Activated CD4-positive, alpha-beta T cell treated with anti-CD3 and anti-CD28 coated beads, Interleukin-2, amount 10 ng/mL, durations not matched to agents 24 days and 14 days (primary cell): ENCODE measurements around the gene MYOG. TPM values are rescaled to one million over a fixed set of nuclear protein-coding genes. Genes with fewer than 3 reads are reported as not detected.

Source experiments
- DNase-seq: peaks from one replicate; pipeline ENCODE4 v3.0.0; 2022
- H3K27ac Mint-ChIP-seq: one replicate; pipeline ENCODE4 v1.8.0; 2022; ENCODE audit warnings: mild to moderate bottlenecking, mixed read lengths
- H3K27me3 Mint-ChIP-seq: one replicate; pipeline ENCODE4 v1.8.0; 2022; ENCODE audit warnings: mixed read lengths
- H3K36me3 Mint-ChIP-seq: one replicate; pipeline ENCODE4 v1.8.0; 2022; ENCODE audit warnings: low read depth, mild to moderate bottlenecking, mixed read lengths
- H3K4me1 Mint-ChIP-seq: one replicate; pipeline ENCODE4 v1.8.0; 2021; ENCODE audit warnings: mixed read lengths
- H3K4me3 Mint-ChIP-seq: one replicate; pipeline ENCODE4 v1.8.0; 2022; ENCODE audit warnings: mild to moderate bottlenecking, moderate library complexity, mixed read lengths
- H3K9me3 Mint-ChIP-seq: one replicate; pipeline ENCODE4 v1.8.0; 2021; ENCODE audit warnings: mixed read lengths
- intact Hi-C: fragments of 100-400 bp; cut with micrococcal nuclease; formaldehyde crosslinking; loops from one replicate; pipeline ENCODE4 v1.15.1; 2023
- total RNA-seq: library from RNA; stranded (reverse); gene quantifications from 2 replicates; pipeline ENCODE4 v1.2.3, GENCODE V29; 2022

Gene MYOG
- total RNA-seq, 1 donor from 2014 or later: not detected

DNA sequence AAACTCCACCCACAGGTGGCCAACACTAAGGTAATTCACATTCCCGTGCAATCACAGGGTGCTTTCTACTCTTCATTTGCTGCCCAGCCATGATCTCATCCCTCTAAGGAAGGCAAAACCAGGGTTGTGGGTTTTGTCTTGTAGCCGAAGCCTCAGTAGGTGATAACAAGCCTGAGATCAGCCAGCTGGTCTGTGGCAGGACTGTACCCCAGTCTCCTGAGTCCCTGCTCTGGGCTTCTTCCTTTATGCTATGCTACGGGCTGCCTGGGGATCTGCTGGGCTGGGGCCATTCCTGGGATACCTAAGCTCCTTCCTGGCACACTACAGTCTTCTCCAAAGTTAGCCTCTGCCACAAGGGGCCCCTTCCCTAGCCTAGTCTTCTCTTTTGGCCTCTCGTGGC lies 49.7 kb downstream of the MYOG start:
- Mint-ChIP-seq H3K27me3 (no peaks in the 10 kb centered on the region), H3K36me3 (peaks cover 6% of the 10 kb centered on the region)

GRCh38 chr1:203035111-203036000 lies 50.5 kb downstream of the MYOG start:
- H3K27ac Mint-ChIP-seq: no peak overlapping the region
- no peak overlapping the region for H3K4me3 Mint-ChIP-seq
- H3K4me1 Mint-ChIP-seq: peaks cover 12% of the 10 kb centered on the region
- intact Hi-C loops: no loop called here
- no peak for DNase-seq
- H3K9me3 Mint-ChIP-seq: no peaks in the 10 kb centered on the region
- H3K27me3 Mint-ChIP-seq: no peaks in the 10 kb centered on the region
- H3K36me3 Mint-ChIP-seq: peaks cover 6% of the 10 kb centered on the region

More for the DNA sequence above, 49.7 kb downstream of the MYOG start:
- Mint-ChIP-seq H3K4me3 (no peak overlapping the region), H3K9me3 (no peaks in the 10 kb centered on the region), H3K4me1 (peaks cover 12% of the 10 kb centered on the region), H3K27ac (no peak overlapping the region)
- intact Hi-C loops: no loop called here
- DNase-seq: no peak

GRCh38 chr1:203034422-203035110 lies 51.2 kb downstream of the MYOG start:
- Mint-ChIP-seq H3K27ac (no peak overlapping the region), H3K4me1 (peaks cover 12% of the 10 kb centered on the region), H3K36me3 (peaks cover 6% of the 10 kb centered on the region), H3K4me3 (no peak overlapping the region), H3K9me3 (no peaks in the 10 kb centered on the region), H3K27me3 (no peaks in the 10 kb centered on the region)
- intact Hi-C loops: no loop called here
- DNase-seq: no peak

DNA sequence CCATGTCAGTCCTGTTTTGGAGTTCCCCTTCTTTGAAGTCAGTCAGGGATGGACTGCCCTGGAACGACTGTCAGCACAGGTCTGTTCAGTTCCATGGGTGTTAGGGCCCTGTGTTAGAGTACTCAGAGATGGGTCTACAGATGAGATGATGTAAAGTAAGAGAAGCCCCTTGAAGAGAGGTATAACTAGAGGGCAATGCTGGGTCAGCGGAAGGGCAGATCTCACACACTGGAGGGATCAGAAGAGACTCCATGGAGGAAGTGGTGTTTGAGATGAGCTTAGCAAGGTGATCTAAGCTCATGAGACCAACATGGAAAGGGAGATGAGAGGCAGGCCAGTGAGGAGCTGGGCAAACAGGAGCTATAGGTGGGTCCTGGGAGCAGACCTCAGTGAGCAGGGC lies 51.9 kb downstream of the MYOG start:
- intact Hi-C loops: no loop called here
- Mint-ChIP-seq H3K36me3 (peaks cover 5% of the 10 kb centered on the region), H3K4me1 (peaks cover 12% of the 10 kb centered on the region), H3K4me3 (no peak overlapping the region), H3K9me3 (no peaks in the 10 kb centered on the region), H3K27me3 (no peaks in the 10 kb centered on the region), H3K27ac (no peak overlapping the region)
- DNase-seq: no peak

DNA sequence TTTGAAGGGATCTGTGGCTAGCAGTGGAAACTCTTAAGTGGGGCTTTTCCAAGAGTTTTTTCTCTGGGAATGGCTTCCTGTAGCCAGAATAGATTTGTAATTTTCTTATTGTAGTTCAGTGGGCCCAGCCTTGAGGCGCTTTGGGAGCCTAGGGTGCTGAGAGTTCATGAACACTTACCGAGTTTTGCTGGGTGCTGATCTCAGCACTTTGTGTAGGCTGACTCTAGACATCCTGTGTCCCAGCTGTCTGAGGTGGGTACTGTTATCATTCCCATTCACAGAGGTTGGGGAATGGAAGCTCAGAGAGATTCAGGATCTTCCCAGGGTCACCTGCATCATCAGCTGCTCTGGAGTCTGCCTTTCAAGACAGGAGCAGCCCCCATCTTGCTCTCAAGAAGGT lies 52.5 kb downstream of the MYOG start:
- Mint-ChIP-seq H3K9me3 (no peaks in the 10 kb centered on the region), H3K4me3 (no peak overlapping the region), H3K4me1 (peaks cover 15% of the 10 kb centered on the region), H3K27ac (no peak overlapping the region), H3K27me3 (no peaks in the 10 kb centered on the region), H3K36me3 (peaks cover 5% of the 10 kb centered on the region)
- no peak for DNase-seq
- intact Hi-C loops: no loop called here

Other genes with a start within 250 kb of the MYOG start
- 11.8 and 12.7 TPM in 2 replicates for gene RABIF, start 196.9 kb downstream of the MYOG start, total RNA-seq
- gene KLHL12, start 158.8 kb downstream of the MYOG start, total RNA-seq: 28.0 and 30.5 TPM in 2 replicates
- gene ADIPOR1, start 127.7 kb downstream of the MYOG start, total RNA-seq: 86.7 and 92.1 TPM in 2 replicates
- gene CYB5R1, start 118.8 kb downstream of the MYOG start, total RNA-seq: 18.0 and 19.9 TPM in 2 replicates
- 77.7 and 82.8 TPM in 2 replicates for gene TMEM183A, start 78.6 kb downstream of the MYOG start, total RNA-seq
- 34.2 and 35.1 TPM in 2 replicates for gene PPFIA4, start 59.5 kb downstream of the MYOG start, total RNA-seq
- not detected in 2 replicates for gene ADORA1, start 41.7 kb upstream of the MYOG start, total RNA-seq
- gene MYBPH, start 89.8 kb upstream of the MYOG start, total RNA-seq: not detected in 2 replicates
- gene CHI3L1, start 100.7 kb upstream of the MYOG start, total RNA-seq: not detected in 2 replicates
- 0.21 and 0.70 TPM in 2 replicates for gene CHIT1, start 143.7 kb upstream of the MYOG start, total RNA-seq
- gene BTG2, start 219.5 kb upstream of the MYOG start, total RNA-seq: 106 and 108 TPM in 2 replicates